Hematopoietic multipotent progenitor cell treated with erythropoietin and hydrocortisone succinate and interleukin-3 and kit ligand, for 6 days (in vitro differentiated cells): ENCODE results near the gene NPAS3.
A peak's percentile ranks its signal among the peaks of the same experiment; 100 is the strongest.

Source experiments
- DNase-seq: peaks from one replicate; pipeline ENCODE4 v3.0.0-alpha.2; 2015

Gene NPAS3

DNA sequence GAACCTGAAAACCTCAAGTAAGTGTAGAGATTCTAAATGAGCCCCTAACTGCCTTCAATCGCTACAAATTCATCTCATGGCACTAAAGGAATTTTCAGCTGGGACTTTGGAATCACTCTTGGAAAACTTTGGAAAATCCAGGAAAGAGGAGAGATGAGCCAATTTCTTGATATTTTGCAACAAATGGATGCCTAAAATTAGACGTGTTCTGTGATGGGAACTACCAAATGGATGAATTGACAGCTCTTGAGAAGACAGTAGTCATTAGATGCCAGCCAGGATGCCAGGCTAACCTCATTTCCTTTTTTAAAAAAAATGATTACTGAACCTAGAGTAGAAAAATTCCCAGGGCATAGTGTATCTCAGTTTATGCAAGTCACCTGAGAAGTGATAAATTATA, 78.3 kb downstream of the NPAS3 start:
- DNase-seq, result no peak

GRCh38 chr14:33019346-33019745, 80.7 kb downstream of the NPAS3 start:
- no peak for DNase-seq

DNA sequence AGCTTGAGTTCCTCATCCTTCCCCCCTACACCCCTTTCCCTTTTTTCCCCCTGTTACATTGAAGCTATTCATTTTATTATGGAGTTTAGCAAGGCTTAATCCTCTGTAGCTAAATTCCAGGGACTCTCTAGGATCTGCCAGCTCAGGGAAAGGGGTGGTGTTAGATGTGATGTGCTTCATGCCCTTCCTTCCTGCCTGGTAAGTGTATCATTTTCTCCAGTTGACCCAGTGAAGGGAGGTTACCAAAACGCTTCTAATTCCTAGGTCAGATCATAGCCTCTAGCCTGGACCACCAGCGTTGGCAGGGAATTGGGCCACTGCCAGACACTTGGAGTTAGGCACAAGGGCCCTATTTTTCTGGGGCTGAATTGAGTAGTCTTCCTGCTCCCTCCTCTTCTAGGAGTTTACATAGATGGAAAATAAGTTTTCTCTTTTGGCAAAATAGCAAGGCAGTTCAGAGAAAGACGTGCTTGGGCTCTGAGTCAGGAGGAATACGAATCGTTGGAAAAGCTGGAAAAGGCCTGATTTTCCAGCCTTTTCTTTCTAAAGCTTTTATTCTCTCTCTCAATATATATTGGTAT, 88.3 kb downstream of the NPAS3 start:
- DNase-seq, result no peak

- no peak for DNase-seq
These were observed 90.8 kb downstream of the NPAS3 start for GRCh38 chr14:33029511-33029910.

DNA sequence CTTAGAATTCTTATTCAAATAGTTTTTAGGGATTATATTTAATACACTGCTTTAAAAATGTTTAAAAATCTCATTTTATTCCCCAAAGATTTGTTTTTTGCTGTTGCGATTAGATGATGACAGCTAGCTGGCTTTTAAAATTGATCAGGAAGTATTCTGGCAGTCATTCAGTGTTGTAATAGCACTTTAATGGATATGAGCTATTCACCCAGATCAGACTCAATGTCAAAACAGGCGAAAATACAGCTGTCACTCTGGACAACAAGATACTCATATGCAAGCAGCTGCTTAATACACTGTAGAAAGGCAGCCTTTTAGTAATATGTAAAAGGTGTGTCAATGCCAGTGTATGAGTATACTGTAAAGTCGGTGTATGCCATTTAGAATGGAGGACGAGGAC, 91.7 kb downstream of the NPAS3 start:
- DNase-seq, result no peak

GRCh38 chr14:33035416-33036194, 96.9 kb downstream of the NPAS3 start:
- DNase-seq, result no peak

DNA sequence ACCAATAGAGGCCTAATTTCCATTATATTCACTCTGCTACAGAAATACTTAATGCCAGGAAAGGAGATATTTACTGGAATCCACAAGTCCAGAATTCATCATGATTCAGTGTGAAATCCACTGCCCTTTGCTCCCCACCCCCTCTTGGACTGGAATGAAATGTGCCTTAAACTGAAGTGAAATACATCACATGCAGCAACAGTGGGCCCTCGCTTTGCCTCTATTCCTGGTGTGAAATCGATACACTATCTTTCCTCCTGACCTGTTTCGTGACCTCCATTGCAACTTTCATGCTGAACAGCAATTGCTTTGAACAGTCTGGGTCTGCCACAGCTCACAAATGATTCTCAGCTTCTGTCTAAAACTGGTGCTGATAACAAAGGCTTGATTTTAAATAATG, 100.6 kb downstream of the NPAS3 start:
- DNase-seq, result no peak

- no peak for DNase-seq
These were observed 101.9 kb downstream of the NPAS3 start for GRCh38 chr14:33040372-33041140.

DNA sequence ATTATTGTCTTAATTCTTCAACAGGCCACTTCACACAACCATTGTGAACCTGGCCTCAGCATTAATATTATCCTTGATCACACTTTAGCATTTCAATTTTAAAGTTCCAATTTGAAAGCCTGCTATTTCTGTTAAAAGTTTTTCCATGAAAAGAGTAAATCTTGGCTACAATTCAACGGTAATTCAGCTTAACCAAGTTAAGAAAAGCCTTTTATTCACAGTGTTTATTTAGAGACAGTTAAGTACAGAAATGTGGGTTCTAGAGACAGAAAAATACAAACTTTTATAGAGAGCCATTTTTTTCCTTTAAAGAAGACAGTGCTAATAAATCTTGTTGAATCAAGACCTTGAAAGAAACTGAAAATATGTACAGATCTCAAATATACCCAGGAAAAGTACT, 103.9 kb downstream of the NPAS3 start:
- DNase-seq, result no peak

- DNase-seq, result peak; percentile 4
These were observed 107.1 kb downstream of the NPAS3 start for GRCh38 chr14:33045760-33046159.

GRCh38 chr14:33052943-33053342, 114.3 kb downstream of the NPAS3 start:
- no peak for DNase-seq

GRCh38 chr14:33056213-33056612, 117.5 kb downstream of the NPAS3 start:
- DNase-seq, result no peak

GRCh38 chr14:33057585-33057984, 118.9 kb downstream of the NPAS3 start:
- no peak for DNase-seq

GRCh38 chr14:33061667-33062325, 123.1 kb downstream of the NPAS3 start:
- no peak for DNase-seq

GRCh38 chr14:33062476-33062875, 123.8 kb downstream of the NPAS3 start:
- DNase-seq, result no peak

GRCh38 chr14:33062881-33063280, 124.2 kb downstream of the NPAS3 start:
- DNase-seq, result peak; percentile 11

DNA sequence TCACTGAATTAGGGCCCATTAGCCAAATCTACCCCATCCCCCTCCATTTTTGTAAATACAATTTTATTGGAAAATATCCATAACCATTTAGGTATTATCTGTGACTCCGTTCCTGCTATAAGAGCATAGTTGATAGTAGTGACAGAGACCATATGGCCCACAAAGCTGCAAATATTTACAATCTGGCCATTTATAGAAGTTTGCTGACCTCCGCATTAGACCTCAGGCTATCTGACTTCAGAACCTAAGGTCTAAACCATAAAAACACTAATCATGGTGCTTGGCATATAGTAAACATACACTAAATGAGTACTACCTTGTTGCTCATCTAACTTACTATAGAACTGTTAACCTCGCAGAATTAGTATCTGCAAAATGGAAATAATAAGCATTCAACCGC, 124.8 kb downstream of the NPAS3 start:
- DNase-seq, result no peak

DNA sequence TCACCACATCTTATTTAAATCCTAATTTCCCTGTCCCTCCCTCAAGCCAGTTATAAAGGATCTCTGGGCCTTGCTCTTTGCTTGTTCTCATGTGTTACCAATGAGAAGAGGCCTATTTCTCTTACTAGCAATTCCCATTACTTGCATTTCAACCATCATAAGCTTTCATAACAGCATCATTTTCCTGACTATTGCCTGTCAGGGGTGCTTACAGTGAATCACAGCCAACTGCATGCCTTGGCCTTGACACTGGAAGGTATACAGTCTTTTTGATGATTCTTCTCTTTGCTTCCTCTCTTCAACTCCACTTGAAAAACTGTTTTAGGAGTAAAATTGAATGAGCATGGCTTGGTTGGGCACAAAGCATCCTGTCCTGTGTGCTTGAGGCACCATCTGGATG, 127.0 kb downstream of the NPAS3 start:
- DNase-seq, result no peak

DNA sequence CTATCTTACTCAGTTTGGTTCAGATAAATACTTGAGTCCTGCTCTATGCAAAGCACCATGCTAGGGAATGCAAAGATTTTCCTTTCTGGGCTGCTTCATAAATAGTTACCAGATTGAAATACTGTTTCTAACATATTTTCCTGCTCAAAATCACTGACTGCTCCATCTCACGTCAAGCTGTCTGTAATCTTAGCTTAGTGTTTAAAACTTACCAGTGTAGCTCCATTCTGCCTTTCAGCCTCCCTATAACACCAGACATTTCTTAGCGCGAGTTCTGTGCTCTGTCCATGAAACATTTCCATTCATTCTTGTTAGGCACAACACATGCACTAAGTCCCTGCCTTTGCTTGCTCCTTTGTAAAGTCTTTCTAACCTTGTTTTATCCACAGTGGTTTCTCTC, 129.4 kb downstream of the NPAS3 start:
- no peak for DNase-seq

GRCh38 chr14:33068626-33069025, 129.9 kb downstream of the NPAS3 start:
- no peak for DNase-seq

DNA sequence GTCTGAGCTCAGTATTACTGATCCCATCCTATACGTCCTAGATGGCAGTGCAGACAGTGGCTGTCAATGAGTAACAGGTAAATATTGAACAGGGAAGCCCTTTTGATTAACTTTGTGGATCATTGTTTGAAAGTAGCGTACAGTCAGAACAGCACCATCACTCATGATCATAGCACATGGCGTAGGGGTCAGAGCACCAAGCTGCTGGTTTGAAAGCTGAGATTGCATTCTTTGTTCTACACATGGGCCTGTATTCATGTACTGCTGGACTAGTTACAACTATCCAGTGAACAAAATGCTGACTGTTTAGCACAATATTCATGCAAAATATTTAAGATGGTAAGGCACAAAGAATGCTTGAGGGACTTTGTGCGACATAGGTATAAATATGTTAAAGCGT, 131.8 kb downstream of the NPAS3 start:
- no peak for DNase-seq

- no peak for DNase-seq
These were observed 134.3 kb downstream of the NPAS3 start for GRCh38 chr14:33073023-33073422.

DNA sequence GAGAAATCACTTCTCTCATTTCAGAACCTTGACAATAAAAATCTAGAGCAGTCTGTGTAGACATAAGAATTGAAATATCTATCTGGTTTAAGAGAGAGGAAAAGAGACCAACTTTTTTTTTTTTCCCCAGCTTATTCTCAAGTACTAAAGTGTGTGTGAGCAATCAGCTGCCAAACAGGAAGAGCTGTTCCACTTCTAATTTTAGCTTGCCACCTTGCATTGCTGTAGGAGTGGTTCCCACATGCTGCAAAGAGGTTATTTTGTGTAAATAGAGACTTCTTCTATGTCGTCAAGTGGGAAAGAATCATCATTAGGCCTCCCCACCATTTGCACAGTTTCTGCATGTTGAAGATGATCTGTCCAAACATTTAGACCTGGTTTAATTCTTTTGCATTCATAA, 142.6 kb downstream of the NPAS3 start:
- DNase-seq, result no peak

- DNase-seq, result no peak
These were observed 147.1 kb downstream of the NPAS3 start for GRCh38 chr14:33085799-33086198.
